ENCODE data around the gene COL1A1. TPM values are rescaled to one million over a fixed set of nuclear protein-coding genes. Genes with fewer than 3 reads are reported as not detected.

The COL1A1 gene
- total RNA-seq, 4 donors from 2014 or later: 15.0 to 90.5 (median 25.8) TPM

DNA sequence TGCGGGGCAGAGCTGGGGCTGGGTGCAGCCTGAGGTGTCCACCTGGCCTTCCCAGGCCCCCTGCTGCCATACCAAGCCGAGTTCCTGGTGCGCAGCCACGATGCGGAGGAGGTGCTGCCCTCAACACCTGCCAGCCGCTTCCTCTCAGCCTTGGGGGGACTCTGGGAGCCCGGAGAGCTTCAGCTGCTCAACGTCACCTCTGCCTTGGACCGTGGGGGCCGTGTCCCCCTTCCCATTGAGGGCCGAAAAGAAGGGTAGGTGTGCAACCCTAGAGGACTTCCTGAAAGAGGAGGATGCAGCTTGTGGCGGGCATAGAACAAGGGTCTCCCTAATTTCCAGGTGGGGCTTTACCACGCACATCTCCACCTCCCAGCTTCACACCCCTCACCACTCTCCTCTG, 33.1 kb downstream of the COL1A1 start:
- no peak for DNase-seq (ENCODE audit: low spot score in 2 of 2)
- H3K4me3 ChIP-seq (ENCODE audit: low read depth, poor library complexity, severe bottlenecking): no peak overlapping the region
- intact Hi-C loops (cut with DNase I; ENCODE audit: low total_unique reads): no loop called here
- 92 to 96% methylated on average over 7 to 13 of the region's 13 CpGs for WGBS, 2 donors
- TF ChIP-seq, protein P1, sequence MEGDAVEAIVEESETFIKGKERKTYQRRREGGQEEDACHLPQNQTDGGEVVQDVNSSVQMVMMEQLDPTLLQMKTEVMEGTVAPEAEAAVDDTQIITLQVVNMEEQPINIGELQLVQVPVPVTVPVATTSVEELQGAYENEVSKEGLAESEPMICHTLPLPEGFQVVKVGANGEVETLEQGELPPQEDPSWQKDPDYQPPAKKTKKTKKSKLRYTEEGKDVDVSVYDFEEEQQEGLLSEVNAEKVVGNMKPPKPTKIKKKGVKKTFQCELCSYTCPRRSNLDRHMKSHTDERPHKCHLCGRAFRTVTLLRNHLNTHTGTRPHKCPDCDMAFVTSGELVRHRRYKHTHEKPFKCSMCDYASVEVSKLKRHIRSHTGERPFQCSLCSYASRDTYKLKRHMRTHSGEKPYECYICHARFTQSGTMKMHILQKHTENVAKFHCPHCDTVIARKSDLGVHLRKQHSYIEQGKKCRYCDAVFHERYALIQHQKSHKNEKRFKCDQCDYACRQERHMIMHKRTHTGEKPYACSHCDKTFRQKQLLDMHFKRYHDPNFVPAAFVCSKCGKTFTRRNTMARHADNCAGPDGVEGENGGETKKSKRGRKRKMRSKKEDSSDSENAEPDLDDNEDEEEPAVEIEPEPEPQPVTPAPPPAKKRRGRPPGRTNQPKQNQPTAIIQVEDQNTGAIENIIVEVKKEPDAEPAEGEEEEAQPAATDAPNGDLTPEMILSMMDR (IDR thresholded peaks at IDR 0.05): no peak
- no peak for TF ChIP-seq POLR2A (IDR thresholded peaks at IDR 0.05)

GRCh38 chr17:50167371-50167770, 34.1 kb downstream of the COL1A1 start:
- TF ChIP-seq POLR2A (IDR thresholded peaks at IDR 0.05): no peak
- TF ChIP-seq, protein P1 (IDR thresholded peaks at IDR 0.05): no peak
- no peak for DNase-seq (ENCODE audit: low spot score in 2 of 2)
- intact Hi-C loops (cut with DNase I; ENCODE audit: low total_unique reads): no loop called here
- 84 to 86% methylated on average over 19 of the region's 19 CpGs for whole genome bisulfite sequencing, 2 donors
- H3K4me3 ChIP-seq (ENCODE audit: low read depth, poor library complexity, severe bottlenecking): no peak overlapping the region

DNA sequence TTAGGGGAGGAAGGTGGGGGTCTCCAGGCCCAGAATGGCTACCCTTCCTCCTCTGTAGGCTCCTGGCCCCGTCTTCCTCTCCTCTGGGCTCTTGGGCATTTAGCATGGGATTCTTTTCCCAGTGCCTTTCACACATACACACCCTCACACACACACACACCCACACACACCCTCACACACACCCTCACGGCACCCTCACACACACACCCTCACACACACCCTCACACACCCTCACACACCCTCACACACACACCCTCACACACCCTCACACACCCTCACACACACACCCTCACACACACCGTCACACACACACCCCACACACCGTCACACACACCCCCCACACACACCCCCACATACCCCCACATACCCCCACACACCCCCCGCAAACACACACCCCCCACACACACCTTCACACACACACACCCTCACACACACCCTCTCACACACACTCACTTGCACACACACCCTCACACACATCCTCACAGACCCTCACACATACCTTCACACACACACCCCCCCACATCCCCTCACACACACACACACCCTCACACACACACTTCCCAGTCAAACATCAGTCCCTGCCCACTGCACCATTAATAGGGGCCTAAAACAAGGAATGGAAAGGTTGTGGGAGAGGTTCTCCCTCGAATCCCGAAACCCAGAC, 34.8 kb downstream of the COL1A1 start:
- no peak for DNase-seq (ENCODE audit: low spot score in 2 of 2)
- TF ChIP-seq, protein P1 (IDR thresholded peaks at IDR 0.05): no peak
- TF ChIP-seq POLR2A (IDR thresholded peaks at IDR 0.05): no peak
- intact Hi-C loops (cut with DNase I; ENCODE audit: low total_unique reads): no loop called here
- 54 to 74% methylated on average over 7 of the region's 7 CpGs for WGBS, 2 donors
- H3K4me3 ChIP-seq (ENCODE audit: low read depth, poor library complexity, severe bottlenecking): no peak overlapping the region

GRCh38 chr17:50165867-50166517, 35.4 kb downstream of the COL1A1 start, which contains the start of gene SGCA:
SGCA (plus strand) TSS chr17:50166005; CDS start chr17:50166041, 36 bp downstream.
- no peak within 1 kb of the TSS for H3K4me3 ChIP-seq (ENCODE audit: low read depth, poor library complexity, severe bottlenecking)
- intact Hi-C loops (cut with DNase I; ENCODE audit: low total_unique reads): no loop called here
- no peak for TF ChIP-seq POLR2A (IDR thresholded peaks at IDR 0.05)
- TF ChIP-seq, protein P1 (IDR thresholded peaks at IDR 0.05): no peak
- no peak for DNase-seq (ENCODE audit: low spot score in 2 of 2)
- WGBS, 2 donors: 61 to 68% methylated on average over 15 of the region's 15 CpGs

GRCh38 chr17:50165466-50165865, 36.0 kb downstream of the COL1A1 start:
- DNase-seq (ENCODE audit: low spot score in 2 of 2): no peak
- H3K4me3 ChIP-seq (ENCODE audit: low read depth, poor library complexity, severe bottlenecking): no peak overlapping the region
- 63 to 65% methylated on average over 3 of the region's 3 CpGs for WGBS, 2 donors
- intact Hi-C loops (cut with DNase I; ENCODE audit: low total_unique reads): no loop called here
- no peak for TF ChIP-seq POLR2A (IDR thresholded peaks at IDR 0.05)
- TF ChIP-seq, protein P1 (IDR thresholded peaks at IDR 0.05): no peak

Data from lower leg skin (tissue), 4 donors.